Mesendoderm (in vitro differentiated cells): ENCODE data around the gene SSRP1.

ENCODE experiments used
- DNase-seq: peaks from one replicate; pipeline ENCODE4 v3.0.0; 2013
- H2AK5ac ChIP-seq: 2 replicates; pipeline ENCODE4 v1.6.1; 2013; ENCODE audit warnings: low read length, inconsistent platforms
- H2BK120ac ChIP-seq: 2 replicates; pipeline ENCODE4 v1.6.1; 2013; ENCODE audit warnings: low read depth, mild to moderate bottlenecking, low read length, moderate library complexity, mixed read lengths
- H2BK15ac ChIP-seq: replicated peaks from 2 replicates; pipeline ENCODE4 v1.6.1; 2013; ENCODE audit warnings: low read depth, mild to moderate bottlenecking, moderate library complexity
- H2BK5ac ChIP-seq: 2 replicates; pipeline ENCODE4 v1.6.1; 2013; ENCODE audit warnings: low read length, inconsistent platforms
- H3K18ac ChIP-seq: 2 replicates; pipeline ENCODE4 v1.6.1; 2013; ENCODE audit warnings: mild to moderate bottlenecking, low read length, mixed read lengths
- H3K23ac ChIP-seq: one replicate; pipeline ENCODE4 v1.6.1; 2013; ENCODE audit warnings: low read length
- H3K27ac ChIP-seq: 2 replicates; pipeline ENCODE4 v1.5.1; 2013; ENCODE audit warnings: low read depth, mild to moderate bottlenecking, inconsistent platforms, low read length, moderate library complexity
- H3K27me3 ChIP-seq: 2 replicates; pipeline ENCODE4 v1.6.1; 2013; ENCODE audit warnings: low read length, control low read depth, mild to moderate bottlenecking, inconsistent platforms; ENCODE audit not compliant: insufficient read depth, poor library complexity
- H3K36me3 ChIP-seq: 2 replicates; pipeline ENCODE4 v1.6.1; 2013; ENCODE audit warnings: low read length, inconsistent platforms; ENCODE audit not compliant: control insufficient read depth, insufficient read depth
- H3K4ac ChIP-seq: one replicate; pipeline ENCODE4 v1.6.1; 2013; ENCODE audit warnings: low read depth, mild to moderate bottlenecking, low read length, moderate library complexity
- H3K4me1 ChIP-seq: 2 replicates; pipeline ENCODE4 v1.6.1; 2013; ENCODE audit warnings: low read depth, low read length, inconsistent platforms; ENCODE audit not compliant: control insufficient read depth
- H3K4me2 ChIP-seq: 2 replicates; pipeline ENCODE4 v1.6.1; 2013; ENCODE audit warnings: low read length
- H3K4me3 ChIP-seq: 2 replicates; pipeline ENCODE4 v1.5.1; 2013; ENCODE audit warnings: mild to moderate bottlenecking, low read length
- H3K56ac ChIP-seq: one replicate; pipeline ENCODE4 v1.6.1; 2013; ENCODE audit warnings: low read length
- H3K79me1 ChIP-seq: 2 replicates; pipeline ENCODE4 v1.6.1; 2013; ENCODE audit warnings: low read length, inconsistent platforms
- H3K79me2 ChIP-seq: 2 replicates; pipeline ENCODE4 v1.6.1; 2013; ENCODE audit warnings: mild to moderate bottlenecking, low read length; ENCODE audit not compliant: control insufficient read depth, insufficient read depth
- H3K9ac ChIP-seq: 2 replicates; pipeline ENCODE4 v1.6.1; 2013; ENCODE audit warnings: low read length, inconsistent platforms
- H4K5ac ChIP-seq: one replicate; pipeline ENCODE4 v1.6.1; 2013; ENCODE audit warnings: low read length
- H4K8ac ChIP-seq: one replicate; pipeline ENCODE4 v1.6.1; 2013; ENCODE audit warnings: low read depth, mild to moderate bottlenecking, control low read depth, low read length, moderate library complexity
- WGBS: extraction: QIAGEN DNeasy Blood & Tissue Kit; methylation state at CpG from one replicate; pipeline ENCODE4 v1.1.7; 2013; ENCODE audit warnings: low lambda C conversion rate, missing lambda C conversion rate; ENCODE audit not compliant: insufficient coverage; ENCODE audit errors: extremely low coverage; 5-methylcytosine and 5-hydroxymethylcytosine counted together

The SSRP1 gene

DNA sequence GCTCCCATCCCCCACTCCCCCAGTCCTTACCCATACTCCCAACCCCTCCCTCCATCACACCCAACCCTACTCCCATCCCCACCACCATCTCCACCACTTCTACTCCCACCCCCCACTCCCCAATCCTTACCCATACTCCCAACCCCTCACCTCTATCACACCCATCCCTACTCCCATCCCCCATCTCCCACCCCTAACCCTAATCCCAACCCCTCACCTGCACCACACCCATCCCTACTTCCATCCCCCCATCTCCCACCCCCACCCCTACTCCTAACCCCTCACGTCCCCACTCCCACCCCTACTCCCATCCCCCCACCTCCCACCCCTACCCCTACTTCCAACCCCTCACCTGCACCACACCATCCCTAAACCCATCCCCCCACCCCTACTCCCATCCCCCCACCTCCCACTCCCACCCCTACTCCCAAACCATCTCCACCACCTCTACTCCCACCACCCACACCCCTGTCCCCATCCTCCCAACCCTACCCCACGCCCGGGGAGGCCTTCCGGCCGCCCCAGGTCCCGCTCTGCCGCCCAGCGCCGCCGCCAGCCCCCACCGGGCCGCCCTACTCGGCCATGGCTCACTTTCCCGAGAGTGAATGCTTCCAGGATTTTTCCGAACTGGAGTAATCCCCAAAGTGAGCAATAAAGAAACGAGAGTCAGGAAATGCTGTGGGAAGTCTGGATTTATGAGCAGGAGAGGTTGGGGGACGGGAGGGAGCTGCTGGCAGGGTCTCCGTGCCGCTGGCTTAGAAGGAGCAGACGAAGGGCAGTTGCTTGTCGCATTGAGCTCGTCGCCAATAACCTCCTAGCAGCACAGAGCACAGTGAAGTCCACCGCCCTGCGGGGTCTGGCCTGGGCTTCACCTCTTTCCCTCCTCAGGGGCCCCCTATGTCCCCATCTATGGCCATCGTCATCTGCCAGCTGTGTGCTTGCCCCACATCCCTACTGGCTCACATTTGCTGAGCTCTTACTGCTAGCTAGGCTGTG lies 40.7 kb upstream of the SSRP1 start:
- no peaks in the 10 kb centered on the region for H3K27me3 ChIP-seq
- whole genome bisulfite sequencing: 100% methylated on average over 1 of the region's 26 CpGs

DNA sequence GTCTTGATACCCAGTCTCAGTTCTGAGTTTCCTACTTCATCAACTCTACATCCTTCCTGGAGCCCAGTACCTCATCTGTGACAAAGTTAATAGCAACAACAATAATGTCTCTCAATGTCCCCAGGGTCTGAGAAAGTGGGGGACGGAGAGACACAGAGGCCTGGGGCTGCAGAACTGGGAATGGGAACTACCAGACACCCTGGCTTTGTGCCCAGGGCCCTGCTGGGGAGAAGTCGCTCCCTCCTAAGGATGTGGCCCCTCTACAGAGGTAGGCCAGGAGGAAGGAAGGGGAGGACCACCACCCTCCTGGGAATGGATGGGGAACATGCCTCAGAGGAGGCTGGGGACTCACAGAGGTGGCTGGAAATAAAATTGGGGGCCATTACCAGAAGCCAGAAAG lies 39.8 kb upstream of the SSRP1 start:
- no peaks in the 10 kb centered on the region for H3K36me3 ChIP-seq
- no peak for DNase-seq
- no peak overlapping the region for H4K8ac ChIP-seq
- no peaks in the 10 kb centered on the region for H3K27me3 ChIP-seq
- H2BK120ac ChIP-seq: no peak overlapping the region
- H2BK5ac ChIP-seq: no peak overlapping the region
- no peak overlapping the region for H3K4me2 ChIP-seq
- H3K23ac ChIP-seq: no peak overlapping the region
- no peak overlapping the region for H3K18ac ChIP-seq
- H4K5ac ChIP-seq: no peak overlapping the region
- H3K56ac ChIP-seq: no peak overlapping the region
- no peaks in the 10 kb centered on the region for H3K79me2 ChIP-seq
- H3K4me1 ChIP-seq: no peaks in the 10 kb centered on the region
- H3K79me1 ChIP-seq: no peaks in the 10 kb centered on the region
- WGBS: no CpG with 5 or more reads among the region's 2 CpGs
- no peak overlapping the region for H3K9ac ChIP-seq
- no peak overlapping the region for H2AK5ac ChIP-seq
- H3K27ac ChIP-seq: no peak overlapping the region
- H3K4ac ChIP-seq: no peak overlapping the region
- no peak overlapping the region for H3K4me3 ChIP-seq
- no peak overlapping the region for H2BK15ac ChIP-seq

More for the DNA sequence above, 40.7 kb upstream of the SSRP1 start:
- Histone ChIP-seq H3K79me1 (no peaks in the 10 kb centered on the region), H3K36me3 (no peaks in the 10 kb centered on the region), H3K27ac (no peak overlapping the region), H3K23ac (no peak overlapping the region), H3K56ac (no peak overlapping the region), H2BK120ac (no peak overlapping the region), H3K4me3 (no peak overlapping the region), H3K4me1 (no peaks in the 10 kb centered on the region), H3K4ac (no peak overlapping the region), H3K79me2 (no peaks in the 10 kb centered on the region), H2BK15ac (no peak overlapping the region), H3K4me2 (no peak overlapping the region), H4K5ac (no peak overlapping the region), H2AK5ac (no peak overlapping the region), H3K9ac (no peak overlapping the region), H4K8ac (no peak overlapping the region), H3K18ac (no peak overlapping the region), H2BK5ac (no peak overlapping the region)
- DNase-seq: no peak

DNA sequence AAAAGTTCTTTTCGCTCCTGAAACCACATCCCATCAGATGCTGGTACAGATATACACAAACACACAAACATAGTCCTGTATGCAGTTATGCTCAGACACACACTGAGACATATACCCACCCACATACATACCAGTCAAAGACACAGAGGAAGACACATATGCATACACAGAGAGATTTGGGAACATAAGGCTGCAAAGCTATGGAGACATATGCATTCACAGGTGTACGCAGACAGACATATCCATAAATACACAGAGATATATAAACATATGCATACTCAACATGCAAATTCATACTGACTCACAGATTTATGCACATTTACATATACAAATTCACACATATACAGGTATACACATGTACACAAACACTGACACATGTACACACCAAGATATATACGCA lies 39.3 kb upstream of the SSRP1 start:
- DNase-seq: no peak
- Histone ChIP-seq H3K4ac (no peak overlapping the region), H2AK5ac (no peak overlapping the region), H3K18ac (no peak overlapping the region), H4K5ac (no peak overlapping the region), H2BK15ac (no peak overlapping the region), H2BK120ac (no peak overlapping the region), H3K4me1 (no peaks in the 10 kb centered on the region), H3K79me2 (no peaks in the 10 kb centered on the region), H3K27ac (no peak overlapping the region), H2BK5ac (no peak overlapping the region), H3K27me3 (no peaks in the 10 kb centered on the region), H3K4me2 (no peak overlapping the region), H3K9ac (no peak overlapping the region), H3K36me3 (no peaks in the 10 kb centered on the region), H3K23ac (no peak overlapping the region), H3K56ac (no peak overlapping the region), H4K8ac (no peak overlapping the region), H3K79me1 (no peaks in the 10 kb centered on the region), H3K4me3 (no peak overlapping the region)
- no CpG with 5 or more reads among the region's 3 CpGs for WGBS

DNA sequence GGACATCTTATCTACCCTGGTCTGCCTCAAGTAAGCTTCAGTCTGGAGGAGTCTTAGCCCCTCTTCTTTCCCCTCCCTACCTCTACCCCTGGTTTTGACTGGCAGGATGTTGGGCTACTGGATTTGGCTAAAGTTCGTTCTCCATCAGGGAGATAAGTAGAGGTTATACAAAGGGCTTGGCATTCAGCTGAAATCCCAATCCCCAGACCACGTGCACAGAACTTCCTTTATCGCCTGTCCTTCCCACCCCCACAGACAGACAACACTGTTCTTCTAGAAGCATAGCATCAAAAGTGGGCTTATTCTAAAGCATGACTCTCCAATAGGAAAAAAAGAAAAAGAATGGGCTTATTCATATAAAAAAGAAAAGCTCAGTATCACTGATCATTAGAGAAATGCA lies 37.5 kb upstream of the SSRP1 start:
- H4K8ac ChIP-seq: no peak overlapping the region
- H3K18ac ChIP-seq: no peak overlapping the region
- H3K79me1 ChIP-seq: no peaks in the 10 kb centered on the region
- no peak overlapping the region for H3K27ac ChIP-seq
- H3K79me2 ChIP-seq: no peaks in the 10 kb centered on the region
- no peak overlapping the region for H3K9ac ChIP-seq
- no peak overlapping the region for H2BK15ac ChIP-seq
- no peak overlapping the region for H3K4me3 ChIP-seq
- no peak overlapping the region for H3K4me2 ChIP-seq
- H2BK120ac ChIP-seq: no peak overlapping the region
- H3K4ac ChIP-seq: no peak overlapping the region
- no peak overlapping the region for H4K5ac ChIP-seq
- no CpG with 5 or more reads among the region's 3 CpGs for WGBS
- H3K4me1 ChIP-seq: no peaks in the 10 kb centered on the region
- no peak overlapping the region for H2BK5ac ChIP-seq
- H3K36me3 ChIP-seq: no peaks in the 10 kb centered on the region
- no peak overlapping the region for H3K56ac ChIP-seq
- no peaks in the 10 kb centered on the region for H3K27me3 ChIP-seq
- H3K23ac ChIP-seq: no peak overlapping the region
- no peak overlapping the region for H2AK5ac ChIP-seq
- DNase-seq: peak; percentile 10

DNA sequence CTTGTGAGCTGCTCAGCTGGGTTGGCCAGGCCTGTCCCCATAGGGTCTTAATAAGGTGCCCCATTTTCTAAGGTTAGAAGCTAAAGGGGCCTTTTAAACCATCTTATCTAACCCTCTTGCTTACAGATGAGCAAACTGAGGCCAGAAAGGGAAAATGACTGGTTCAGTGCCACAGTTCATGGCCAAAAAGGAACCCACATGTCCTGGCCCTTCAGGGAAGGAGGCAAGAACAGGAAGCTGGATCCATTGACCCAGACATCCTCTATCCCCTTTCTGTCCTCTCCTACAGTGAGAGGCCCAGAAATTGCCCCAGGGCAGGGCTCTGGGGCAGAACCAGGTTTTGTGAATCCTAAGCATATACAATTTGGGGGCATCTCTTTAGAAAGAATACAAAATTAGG lies 35.2 kb upstream of the SSRP1 start:
- Histone ChIP-seq H3K23ac (no peak overlapping the region), H3K56ac (no peak overlapping the region), H2AK5ac (no peak overlapping the region), H3K27ac (no peak overlapping the region), H2BK120ac (no peak overlapping the region), H3K79me1 (no peaks in the 10 kb centered on the region), H4K5ac (no peak overlapping the region), H3K36me3 (no peaks in the 10 kb centered on the region), H3K4me1 (no peaks in the 10 kb centered on the region), H3K4me2 (no peak overlapping the region), H3K18ac (no peak overlapping the region), H3K27me3 (no peaks in the 10 kb centered on the region), H3K9ac (no peak overlapping the region), H3K4me3 (no peak overlapping the region), H3K4ac (no peak overlapping the region), H3K79me2 (no peaks in the 10 kb centered on the region), H2BK15ac (no peak overlapping the region), H4K8ac (no peak overlapping the region), H2BK5ac (no peak overlapping the region)
- no peak for DNase-seq

DNA sequence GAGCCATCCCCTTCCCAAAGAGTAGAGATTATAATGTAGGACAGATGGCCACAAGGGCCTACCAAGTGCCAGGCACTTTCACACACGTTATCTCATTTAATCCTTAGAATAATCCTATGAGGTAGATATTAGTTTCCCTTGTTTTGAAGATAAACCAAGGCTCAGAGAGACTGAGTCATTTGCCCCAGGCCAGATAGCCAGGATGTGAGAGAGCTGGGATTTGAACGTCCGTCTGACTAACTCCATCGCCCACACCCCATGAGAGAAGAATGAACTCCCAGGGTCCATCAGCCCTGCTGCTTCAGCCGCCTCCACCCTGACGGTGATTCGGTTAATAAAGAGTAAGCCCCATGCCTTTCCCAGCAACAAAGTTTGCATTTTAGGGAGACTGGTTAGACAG lies 34.6 kb upstream of the SSRP1 start:
- Histone ChIP-seq H3K4me1 (no peaks in the 10 kb centered on the region), H4K5ac (no peak overlapping the region), H2AK5ac (no peak overlapping the region), H2BK15ac (no peak overlapping the region), H3K27ac (no peak overlapping the region), H3K23ac (no peak overlapping the region), H3K4me3 (no peak overlapping the region), H2BK120ac (no peak overlapping the region), H3K27me3 (no peaks in the 10 kb centered on the region), H3K79me1 (no peaks in the 10 kb centered on the region), H3K56ac (no peak overlapping the region), H4K8ac (no peak overlapping the region), H3K4ac (no peak overlapping the region), H3K9ac (no peak overlapping the region), H3K4me2 (no peak overlapping the region), H2BK5ac (no peak overlapping the region), H3K36me3 (no peaks in the 10 kb centered on the region), H3K18ac (no peak overlapping the region), H3K79me2 (no peaks in the 10 kb centered on the region)
- no CpG with 5 or more reads among the region's 7 CpGs for WGBS
- DNase-seq: peak; percentile 55
